GM18498 (cell line): ENCODE measurements around the gene CFAP45.

Source experiments
- ATAC-seq: cut with Tn5 transposase; IDR thresholded peaks from one replicate; pipeline ENCODE4 v1.9.1; 2021; ENCODE audit warnings: mild to moderate bottlenecking, moderate library complexity; ENCODE audit not compliant: unreplicated experiment

Gene CFAP45, protein sequence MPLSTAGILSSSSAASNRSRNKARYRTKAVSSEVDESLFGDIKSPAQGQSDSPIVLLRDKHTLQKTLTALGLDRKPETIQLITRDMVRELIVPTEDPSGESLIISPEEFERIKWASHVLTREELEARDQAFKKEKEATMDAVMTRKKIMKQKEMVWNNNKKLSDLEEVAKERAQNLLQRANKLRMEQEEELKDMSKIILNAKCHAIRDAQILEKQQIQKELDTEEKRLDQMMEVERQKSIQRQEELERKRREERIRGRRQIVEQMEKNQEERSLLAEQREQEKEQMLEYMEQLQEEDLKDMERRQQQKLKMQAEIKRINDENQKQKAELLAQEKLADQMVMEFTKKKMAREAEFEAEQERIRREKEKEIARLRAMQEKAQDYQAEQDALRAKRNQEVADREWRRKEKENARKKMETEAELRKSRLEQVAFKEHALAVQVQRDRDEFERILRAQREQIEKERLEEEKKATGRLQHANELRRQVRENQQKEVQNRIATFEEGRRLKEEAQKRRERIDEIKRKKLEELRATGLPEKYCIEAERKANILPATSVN

DNA sequence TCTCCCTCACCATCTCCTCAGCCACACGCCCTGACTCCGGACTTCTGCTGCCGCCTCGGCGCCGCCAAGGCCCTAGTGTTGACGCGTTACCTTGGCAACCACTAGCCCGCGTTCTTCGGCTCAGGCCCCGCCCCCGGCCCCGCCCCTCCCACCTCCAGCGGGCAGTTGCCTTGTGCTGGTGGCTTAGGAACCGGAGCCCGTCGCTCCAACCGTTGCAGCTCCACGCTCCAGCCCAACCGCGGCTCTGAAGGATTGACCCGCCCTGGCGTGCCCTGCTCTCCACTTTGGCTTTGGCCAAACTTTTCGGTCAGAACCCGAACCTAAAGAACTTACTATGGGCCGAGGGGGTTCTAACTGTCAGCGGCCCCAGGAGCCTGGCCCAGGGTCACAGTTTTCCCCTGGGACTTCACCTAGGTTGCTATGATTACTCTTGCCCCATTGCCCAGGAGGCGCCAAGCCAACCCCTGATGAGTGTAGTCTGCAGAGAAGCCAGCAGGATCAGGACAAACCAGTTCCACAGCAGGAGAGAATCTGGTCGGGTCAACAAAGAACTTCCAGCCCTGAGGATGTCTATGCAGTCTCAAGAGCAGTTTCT, at the start of gene CFAP45:
TSS of gene CFAP45 (minus strand) at position 80 of the 595 bp plus-strand sequence. CDS start at position 13, 67 bp downstream.
- ATAC-seq, result no peak

DNA sequence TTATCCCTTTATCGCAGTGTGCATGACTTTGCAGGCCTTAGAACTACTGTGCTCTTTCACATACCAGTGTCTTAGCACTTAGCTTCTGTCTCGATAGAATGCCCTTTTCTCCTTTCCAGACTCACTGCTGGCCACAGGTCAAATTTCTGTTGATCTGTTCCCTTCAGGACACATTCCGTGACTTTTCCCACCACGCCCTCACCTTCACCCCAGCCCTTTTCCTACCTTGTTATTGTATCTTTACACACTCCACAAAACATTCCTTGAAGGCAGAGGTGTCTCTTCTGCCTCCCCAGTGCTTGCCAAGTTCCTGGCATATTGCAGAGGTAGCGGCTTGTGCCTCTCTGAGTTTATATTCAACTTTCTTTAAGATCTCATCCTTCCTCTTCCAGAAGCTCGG, 49.2 kb upstream of the CFAP45 start:
- ATAC-seq, result no peak

DNA sequence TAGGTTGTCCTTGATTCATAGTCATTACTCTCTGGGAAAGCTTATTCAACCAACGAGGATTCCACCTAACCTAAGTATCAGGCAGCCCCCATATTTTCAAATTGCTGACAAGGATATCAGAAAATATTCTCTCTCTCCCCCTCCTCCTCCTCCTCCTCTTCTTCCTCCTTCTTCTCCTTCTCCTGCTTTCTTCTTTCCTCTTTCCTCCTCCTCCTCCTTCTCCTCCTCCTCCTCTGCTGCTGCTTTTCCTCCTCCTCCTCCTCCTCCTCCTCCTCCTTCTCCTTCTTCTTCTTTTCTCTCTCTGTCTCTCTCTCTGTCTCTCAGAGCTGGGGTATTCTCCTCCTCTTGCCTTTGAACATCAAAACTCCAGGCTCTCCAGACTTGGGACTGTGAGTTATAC, 48.0 kb upstream of the CFAP45 start:
- no peak for ATAC-seq

DNA sequence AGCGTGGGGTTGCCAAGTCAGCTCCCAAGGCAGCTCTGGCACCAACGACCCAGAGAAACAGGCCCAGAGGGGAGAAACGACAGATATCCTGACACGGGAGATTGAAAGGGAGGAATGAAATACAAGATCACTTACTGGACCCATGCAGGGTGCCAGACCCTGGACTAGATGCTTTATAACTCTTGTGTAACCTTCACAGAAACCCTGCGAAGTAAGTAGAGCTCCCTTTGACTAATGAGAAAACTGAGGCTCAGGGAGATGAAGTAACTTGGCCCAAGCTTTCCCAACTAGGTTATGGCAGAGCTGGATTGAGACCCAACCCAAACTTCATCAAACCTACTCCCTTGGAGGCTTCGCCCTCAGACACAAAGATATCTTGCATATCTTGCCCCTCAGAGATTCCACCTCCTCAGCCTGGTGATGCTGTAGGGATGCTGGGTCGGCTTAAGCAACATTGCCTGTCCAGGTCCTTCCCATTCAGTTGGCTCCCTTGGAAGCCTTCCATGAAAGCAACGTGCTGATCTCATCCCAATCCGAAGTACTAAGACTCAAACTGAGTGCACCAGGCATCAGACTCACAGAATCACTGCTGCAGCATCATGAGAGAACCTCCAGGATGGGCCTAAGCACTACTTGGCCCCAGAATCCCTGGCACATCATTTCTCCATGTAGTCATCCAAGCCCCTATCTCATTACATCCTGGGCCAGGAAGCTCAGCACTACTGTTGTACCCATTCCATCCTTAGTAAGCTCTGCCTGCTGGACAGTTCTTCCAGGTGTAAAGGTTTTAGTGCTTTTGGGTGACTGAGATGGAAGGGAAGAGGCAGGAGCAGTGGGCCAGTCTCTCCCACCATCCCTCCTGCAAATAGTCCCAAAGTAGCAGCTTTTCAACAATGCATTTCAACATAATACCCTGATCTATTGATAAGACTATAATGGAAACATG, 46.5 kb upstream of the CFAP45 start:
- no peak for ATAC-seq

GRCh38 chr1:159945483-159946241, 45.7 kb upstream of the CFAP45 start, which contains the start of gene IGSF9:
IGSF9 (minus strand) TSS chr1:159945613; CDS start chr1:159943454, 2,159 bp downstream.
- ATAC-seq, result no peak

- no peak for ATAC-seq
Measured at GRCh38 chr1:159944623-159945455, 44.9 kb upstream of the CFAP45 start.

DNA sequence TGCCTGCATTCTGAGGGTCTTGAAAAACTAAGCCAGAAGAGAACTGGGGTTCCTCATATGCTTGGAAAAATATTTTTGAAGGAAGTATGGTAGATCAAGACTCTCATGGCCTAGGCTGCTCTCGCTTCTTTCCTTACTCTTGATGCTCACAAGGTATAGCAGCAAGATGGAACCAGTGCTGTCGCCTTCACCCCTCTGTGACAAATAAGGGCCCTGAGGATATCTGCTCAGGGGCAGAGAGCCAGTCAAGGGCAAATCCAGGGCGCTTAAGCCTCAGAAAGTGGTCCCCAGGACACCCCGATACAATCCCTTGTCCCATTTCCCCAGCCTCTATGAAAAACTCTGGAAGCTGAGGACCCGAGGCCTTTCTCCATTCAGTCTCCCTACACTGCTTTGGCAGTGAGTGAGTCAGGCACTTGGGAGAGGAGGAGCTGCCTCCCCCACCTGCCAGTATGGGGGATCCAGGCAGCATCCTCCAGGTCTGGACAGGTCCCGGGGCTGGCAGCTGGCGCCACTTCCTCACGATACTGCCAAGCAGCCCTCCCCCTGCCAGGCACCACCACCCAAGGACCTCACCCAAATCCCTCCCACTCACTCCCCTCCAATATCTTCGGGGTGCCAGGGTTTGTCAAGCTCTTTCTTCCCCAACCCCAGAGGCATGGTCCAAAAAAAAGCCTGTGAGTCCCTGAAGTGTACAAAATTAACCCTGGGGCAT, 44.1 kb upstream of the CFAP45 start:
- no peak for ATAC-seq

- no peak for ATAC-seq
Measured at GRCh38 chr1:159943278-159943640, 43.3 kb upstream of the CFAP45 start.

GRCh38 chr1:159942632-159943277, 42.8 kb upstream of the CFAP45 start:
- no peak for ATAC-seq

GRCh38 chr1:159941591-159942560, 41.9 kb upstream of the CFAP45 start:
- ATAC-seq, result no peak

DNA sequence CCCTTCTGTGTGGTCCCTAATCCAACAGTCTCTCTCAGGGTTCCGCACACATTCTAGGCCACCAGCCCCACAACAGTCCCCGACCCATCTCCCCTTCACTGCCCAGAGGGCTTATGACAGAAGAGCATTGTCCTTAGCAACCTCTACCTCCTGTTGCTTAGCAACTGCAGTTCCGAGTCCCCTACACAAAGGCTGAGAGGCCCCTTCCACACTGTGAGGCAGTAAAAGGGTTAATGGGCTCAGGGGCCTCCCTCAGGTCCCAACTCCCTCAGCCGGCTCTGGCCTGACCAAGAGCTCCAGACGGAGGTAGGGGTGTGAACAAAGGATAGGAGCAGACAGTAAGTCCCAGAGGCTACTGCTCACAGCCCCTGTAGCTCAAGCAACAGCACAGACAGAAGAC, 41.2 kb upstream of the CFAP45 start:
- ATAC-seq, result no peak

DNA sequence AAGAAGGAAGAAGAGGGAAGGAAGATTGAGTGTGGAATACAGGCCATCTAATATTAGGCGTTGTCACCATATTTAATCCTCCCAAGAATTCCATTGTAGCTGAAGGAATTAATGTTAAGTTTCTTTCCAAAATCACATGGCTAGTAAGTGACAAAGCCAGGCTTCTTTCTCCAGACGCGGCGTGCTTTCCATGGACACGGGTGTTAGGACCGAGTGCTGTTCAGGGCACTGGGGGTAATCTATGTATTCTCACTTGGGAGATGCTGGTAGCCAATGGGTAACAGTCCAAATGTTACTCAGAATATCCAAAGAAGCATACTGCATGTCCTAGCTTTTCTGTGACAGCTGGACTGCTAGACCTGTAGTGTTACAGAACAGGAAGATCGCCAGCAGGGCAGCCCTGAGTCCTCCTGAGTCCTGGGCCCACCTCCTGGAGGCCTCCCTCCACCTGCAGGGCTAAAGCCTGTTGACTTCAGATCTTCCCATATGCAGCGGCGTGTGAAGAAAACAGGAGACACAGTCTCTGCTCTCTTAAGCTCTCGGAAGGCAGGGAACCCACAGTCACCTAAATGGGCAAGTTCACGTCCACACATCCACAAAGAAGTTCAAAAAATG, 40.1 kb upstream of the CFAP45 start:
- ATAC-seq, result no peak

DNA sequence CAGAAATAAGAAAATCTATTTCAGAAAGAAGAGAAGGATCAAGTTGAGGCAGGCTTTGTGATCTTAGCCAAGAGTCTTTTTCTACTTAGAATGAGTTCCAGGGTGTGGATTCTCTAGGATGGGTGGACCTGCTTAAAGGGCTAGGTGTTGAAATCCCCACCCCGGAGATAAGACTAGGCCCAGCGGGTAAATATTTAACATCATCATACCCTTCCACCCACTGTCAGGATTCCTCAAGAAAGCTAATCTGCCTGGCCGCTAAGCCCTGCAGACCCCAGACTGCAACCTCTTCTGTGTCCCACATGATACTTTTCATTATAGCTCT, 39.7 kb upstream of the CFAP45 start:
- ATAC-seq, result no peak

DNA sequence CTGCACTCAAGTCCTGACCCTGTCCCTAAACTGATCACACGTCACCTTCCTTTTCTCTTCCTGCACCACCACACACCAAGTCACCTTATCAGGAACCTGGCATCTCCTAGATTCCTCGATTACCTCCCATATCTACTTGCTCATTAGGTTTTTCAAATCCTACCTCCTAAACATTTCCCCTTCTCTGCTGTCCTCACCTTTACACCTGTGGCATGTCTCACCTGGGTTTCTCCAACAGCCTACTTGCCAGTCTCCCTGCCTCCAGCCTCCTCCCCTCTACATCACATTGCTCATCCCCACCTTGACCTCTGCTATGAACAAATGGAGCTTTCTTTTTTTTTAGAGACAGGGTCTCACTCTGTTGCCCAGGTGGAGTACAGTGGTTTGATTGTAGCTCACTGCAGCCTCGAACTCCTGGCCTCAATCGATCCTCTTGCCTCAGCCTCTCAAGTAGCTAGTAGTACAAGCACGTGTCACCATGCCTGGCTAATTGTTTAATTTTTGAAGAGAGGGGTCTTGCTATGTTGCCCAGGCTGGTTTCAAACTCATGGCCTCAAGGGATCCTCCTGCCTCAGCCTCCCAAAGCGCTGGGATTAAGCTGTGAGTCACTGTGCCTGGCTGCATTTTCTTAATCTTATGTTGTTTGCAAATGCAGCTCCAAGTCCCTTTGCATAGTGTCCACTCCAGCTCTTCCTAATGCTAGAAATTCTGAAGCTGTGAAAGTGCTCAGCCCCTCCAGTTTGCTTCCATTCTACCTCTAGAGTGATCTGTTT, 39.1 kb upstream of the CFAP45 start:
- ATAC-seq, result no peak

- ATAC-seq, result no peak
Measured at GRCh38 chr1:159938211-159938852, 38.4 kb upstream of the CFAP45 start.
